Measurements from ENCODE around the gene IRF6.
"Not testable (repeated sequence)": the region's sequence is repeated elsewhere in the genome, so short reads cannot be mapped to it uniquely, and the experiment has no call there.

IRF6 gene

GRCh38 chr1:209823143-209824041, 17.4 kb upstream of the IRF6 start:
- peak; percentile 45 for ATAC-seq
- no peak for DNase-seq

DNA sequence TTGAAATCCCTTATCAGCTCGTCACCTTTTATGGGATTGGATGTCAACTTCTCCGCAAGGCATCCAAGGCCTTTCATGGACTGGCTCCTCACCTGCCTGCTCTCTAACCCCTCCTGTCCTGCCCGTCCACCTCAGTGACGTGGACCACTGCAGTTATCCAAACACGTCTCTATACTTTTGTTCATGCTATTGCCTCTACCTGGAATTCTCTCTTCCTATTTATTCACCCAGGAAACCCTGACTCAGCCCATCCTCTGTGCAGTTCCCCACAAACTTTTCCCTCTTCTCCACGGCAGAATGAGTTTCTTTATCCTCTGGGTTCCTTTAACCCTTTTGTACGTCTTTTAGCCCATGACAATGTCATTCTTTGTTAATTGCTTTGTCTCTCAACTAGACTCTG, 16.8 kb upstream of the IRF6 start:
- DNase-seq (no peak), ATAC-seq (no peak)

DNA sequence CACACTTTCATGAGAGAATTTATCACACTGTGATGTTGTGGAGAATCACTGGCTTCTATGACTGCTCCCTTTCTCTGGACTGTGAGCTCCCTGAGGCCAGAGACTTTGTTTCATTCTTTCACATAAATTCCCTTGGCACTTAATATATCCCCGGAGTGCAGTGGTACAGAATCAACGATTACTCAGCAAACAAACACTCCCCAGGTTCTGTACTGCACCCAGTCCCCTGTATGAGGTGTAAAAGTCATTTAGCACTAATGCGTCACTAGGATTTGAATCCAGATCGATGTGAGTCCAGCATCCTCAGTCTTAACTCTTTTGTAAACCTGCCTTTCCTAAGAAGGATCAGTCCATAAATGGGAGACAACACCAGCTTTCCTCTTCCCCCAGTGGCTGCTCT, 15.0 kb upstream of the IRF6 start:
- DNase-seq: no peak
- ATAC-seq: no peak

GRCh38 chr1:209819058-209819457, 13.1 kb upstream of the IRF6 start:
- no peak for ATAC-seq
- DNase-seq: no peak

DNA sequence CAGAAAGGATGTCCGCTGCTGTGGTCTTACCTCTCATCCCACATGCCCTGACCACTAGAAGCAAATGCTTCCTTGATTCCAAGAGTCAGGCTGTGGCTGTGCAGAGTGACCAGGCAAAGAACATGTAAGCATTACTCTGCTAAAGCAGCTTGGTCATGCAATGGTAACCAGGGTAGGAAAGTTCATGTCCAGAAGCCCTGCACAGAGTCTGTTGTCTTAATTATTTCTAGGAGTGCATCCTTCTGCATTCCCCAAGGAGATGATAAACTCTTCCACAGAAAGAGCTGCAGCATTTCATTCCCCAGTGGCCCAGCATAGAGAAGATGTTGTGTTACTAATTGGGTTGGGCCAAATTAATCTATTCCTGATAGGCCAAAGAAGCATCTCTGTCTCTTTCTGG, 11.7 kb upstream of the IRF6 start:
- DNase-seq (no peak), ATAC-seq (no peak)

DNA sequence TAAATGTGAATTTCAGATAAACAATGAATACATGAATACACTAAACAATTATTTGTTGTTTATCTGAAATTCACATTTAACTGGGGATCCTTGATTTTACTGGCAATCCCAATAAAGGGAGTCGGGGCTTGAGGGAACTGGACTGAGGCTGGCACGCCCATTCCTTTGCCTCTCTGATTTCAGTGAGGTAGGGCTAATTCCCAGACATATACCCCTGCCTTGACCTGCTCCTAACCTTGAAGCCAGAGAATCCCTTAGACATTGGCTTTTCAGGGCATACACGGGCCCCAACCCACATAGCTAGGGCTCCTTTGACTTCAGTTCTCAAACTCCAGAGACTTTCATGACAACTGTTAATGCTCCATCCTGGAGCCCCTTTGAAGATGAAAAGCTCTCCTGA, 11.0 kb upstream of the IRF6 start:
- ATAC-seq (no peak), DNase-seq (no peak)

DNA sequence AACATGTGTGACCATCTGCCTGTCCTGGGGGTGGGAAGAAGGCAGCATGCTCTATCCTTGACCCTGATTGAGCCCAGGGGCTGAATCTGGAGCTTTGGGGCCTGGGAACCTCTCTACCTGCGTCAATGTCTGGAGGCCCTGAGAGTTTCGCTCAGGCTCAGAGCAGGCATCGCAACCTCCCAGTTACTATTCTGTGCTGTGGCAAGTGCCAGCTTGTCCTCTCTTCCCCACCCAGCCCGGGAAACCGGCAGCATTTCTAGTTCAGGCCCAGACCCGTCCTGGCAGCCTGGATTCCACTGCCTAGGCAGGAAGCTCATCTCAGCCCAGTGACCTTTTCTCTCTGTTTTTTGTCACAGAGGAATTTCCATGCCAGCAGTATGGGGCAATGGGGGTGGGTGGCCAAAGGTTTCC, 10.0 kb upstream of the IRF6 start:
- peak; percentile 63 for ATAC-seq
- peak; percentile 18 for DNase-seq

DNA sequence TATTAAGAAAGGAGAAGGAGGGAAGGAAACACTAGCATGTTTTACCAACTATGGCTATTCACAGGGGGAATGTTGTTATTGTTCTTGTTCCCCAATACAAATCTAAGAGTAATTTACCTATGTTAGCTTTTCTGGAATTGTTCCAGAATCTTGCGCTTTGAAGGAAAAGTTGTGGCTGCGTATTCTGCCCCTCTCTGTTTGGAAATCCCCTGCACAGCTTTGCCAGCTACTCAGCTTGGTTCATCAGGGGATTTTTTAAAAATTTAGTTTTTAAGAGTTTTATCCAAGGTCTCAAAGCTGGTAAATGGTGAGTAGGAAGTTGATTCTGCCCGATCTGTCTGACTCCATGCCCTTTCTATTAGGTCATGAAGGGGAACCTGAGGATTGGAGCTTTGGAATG, 9.5 kb upstream of the IRF6 start:
- no peak for DNase-seq
- peak; percentile 24 for ATAC-seq

DNA sequence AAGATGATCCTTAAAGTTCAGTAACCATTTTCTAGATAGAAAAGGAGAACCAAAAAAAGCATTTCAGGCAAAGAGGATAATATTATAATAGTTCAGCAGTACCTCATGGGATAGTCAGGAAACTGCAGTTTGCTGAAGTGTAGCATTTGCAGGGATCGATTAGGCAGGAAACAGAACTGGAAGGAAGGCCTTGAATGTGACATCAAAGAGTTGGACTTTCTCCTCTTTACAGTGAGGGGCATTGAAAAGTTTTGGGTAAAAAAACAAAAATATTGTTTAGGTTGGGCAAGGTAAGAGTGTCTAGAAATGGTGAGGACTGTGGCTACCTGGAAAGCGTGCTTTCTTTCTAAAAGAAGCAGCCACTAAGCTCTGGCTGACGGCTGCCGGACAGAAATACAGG, 8.0 kb upstream of the IRF6 start:
- ATAC-seq (no peak), DNase-seq (no peak)

GRCh38 chr1:209810783-209811182, 4.8 kb upstream of the IRF6 start:
- no peak for DNase-seq
- ATAC-seq: no peak

- no peak for DNase-seq
- ATAC-seq: no peak
Measured at GRCh38 chr1:209809611-209810010, 3.7 kb upstream of the IRF6 start.

DNA sequence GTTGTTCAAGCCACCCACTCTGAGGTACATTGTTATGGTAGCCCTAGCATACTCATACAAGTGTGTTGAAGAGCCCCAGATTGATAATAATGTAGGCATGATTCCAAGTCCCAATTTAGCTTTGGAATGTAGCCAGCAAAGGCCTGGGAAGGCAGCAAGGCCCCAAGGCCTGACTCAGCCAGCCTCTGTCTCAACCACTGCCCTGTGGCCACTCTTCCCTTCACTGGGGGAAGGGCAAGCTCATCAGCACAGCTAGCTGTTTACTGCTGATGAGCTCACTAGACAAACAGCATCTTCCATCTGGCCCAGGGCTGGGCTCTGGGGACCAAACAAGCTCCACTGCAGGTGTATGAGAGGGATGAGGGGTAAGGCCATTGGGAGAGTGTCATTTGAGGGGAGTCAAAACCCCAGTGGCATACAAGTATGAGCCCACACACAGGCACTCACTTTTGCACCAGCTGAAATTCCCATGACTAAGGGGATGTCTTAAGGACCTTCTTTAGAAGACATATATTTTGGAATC, 2.2 kb upstream of the IRF6 start:
- ATAC-seq (no peak), DNase-seq (no peak)

GRCh38 chr1:209807509-209807908, 1.6 kb upstream of the IRF6 start:
- no peak for ATAC-seq
- no peak for DNase-seq

GRCh38 chr1:209805341-209805781, 581 bp downstream of the IRF6 start:
- DNase-seq: no peak
- ATAC-seq: no peak

DNA sequence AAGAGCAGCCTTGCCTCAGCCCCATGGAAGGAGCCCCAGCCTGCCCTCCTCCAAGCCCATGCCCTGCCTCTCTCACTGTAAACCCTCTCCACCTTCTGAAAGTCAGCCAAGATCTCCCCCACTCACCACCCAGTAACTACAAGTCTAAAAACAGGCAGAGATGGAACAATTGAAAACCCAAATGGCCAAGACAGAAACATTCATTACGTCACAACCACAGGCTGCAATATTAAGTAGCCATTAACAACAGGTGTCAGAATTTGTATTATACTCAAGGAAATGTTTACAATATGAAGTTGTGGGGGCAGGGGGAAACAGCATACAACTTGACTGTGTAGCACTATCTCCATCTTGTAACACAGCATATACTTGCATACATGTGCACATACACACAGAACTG, 2.4 kb downstream of the IRF6 start:
- DNase-seq (no peak), ATAC-seq (no peak)

DNA sequence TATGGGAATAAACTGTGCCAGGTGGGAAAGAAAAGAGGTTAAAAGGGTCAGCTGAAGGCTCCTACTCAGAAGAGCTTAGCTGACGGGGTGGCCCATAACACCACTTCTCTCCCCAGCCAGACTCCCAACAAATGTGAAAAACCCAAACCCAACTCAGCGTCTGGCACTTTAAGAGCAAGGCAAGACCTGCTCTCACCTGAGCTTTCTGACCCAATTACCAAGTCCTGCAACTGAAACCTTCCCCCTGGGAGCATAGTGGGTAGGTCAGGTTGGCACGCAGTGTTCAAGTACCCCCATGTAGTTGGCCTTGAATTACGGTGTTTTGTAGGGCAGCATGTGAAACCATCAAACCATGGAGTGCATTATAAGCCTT, 3.2 kb downstream of the IRF6 start:
- DNase-seq (no peak), ATAC-seq (no peak)

DNA sequence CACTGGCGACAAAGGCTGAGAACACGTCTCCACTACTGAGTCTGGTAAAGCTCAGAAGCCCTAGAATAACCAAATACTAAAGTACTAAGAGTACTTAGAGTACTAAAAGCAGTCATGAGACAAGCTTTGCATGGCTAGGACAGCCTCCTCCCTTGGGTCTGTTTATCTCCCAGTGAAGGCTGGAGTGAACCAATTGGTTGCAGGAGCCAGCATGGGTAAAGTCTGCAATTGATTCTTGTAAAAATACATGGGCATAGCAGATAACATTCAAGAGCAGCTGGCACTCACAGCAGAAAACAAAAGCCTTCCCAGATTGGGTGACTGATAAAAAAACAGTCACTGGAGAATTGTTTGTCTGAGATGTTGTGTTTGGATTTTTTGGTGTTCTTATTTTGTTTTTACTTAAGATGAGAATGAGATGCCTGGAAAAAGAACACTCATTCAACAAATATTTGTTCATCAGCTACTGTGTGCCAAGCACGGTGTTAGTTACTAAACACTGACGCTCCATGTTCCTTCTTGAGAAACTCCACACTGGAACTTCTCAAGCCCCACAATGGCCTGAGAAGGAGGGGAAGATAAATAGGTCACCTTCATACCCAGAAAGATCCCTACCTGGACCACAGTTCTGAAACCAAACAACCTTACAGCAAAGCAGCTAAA, 3.7 kb downstream of the IRF6 start:
- no peak for DNase-seq
- no peak for ATAC-seq

- no peak for ATAC-seq
- no peak for DNase-seq
Measured at GRCh38 chr1:209800984-209801834, 4.7 kb downstream of the IRF6 start.

DNA sequence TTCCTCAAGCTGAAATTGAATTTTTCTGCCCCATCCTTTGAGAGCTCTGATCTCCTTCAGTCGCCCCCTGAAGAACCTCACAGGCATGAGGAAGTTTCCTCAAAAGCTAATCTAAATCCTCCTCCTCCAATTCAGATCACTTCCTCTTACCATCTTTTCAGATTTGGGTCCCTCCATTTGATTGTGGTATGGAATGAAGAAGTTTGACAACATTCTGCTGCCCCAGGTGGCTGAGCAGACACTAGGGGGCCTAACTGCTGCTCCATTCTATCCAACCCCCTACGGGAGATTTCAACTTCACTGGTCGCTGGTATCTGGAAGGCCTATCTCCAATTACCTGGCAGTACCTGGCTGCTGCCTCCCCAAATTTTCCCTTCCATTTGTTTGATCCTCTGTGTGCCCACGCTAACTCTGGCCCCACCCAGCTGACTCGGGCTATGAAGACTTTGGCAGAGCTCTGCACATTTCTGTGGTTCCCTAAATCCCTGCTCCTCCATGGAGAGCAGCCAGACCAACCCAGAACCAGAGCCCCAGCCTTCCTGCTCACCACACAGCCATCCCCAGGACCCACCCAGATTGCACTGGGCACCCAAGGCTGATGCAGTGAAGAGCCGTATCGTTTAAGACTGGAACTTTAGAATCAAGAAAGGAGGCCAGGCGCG, 7.8 kb downstream of the IRF6 start:
- ATAC-seq (peak; percentile 36), DNase-seq (no peak)

GRCh38 chr1:209793711-209794110, 12.2 kb downstream of the IRF6 start:
- not testable (repeated sequence) for ATAC-seq, DNase-seq

GRCh38 chr1:209791920-209792319, 14.0 kb downstream of the IRF6 start:
- DNase-seq (no peak), ATAC-seq (no peak)

All from stimulated activated naive CD8-positive, alpha-beta T cell treated with anti-CD3 and anti-CD28 coated beads, Interleukin-15, Interleukin-2, amounts not matched to agents 100 U/mL and 50 U/mL, for 24 hours (primary cell).